SH-SY5Y (cell line): ENCODE measurements around the gene DENND5B.

Experiments used
- GATA2 ChIP-seq: IDR thresholded peaks from 2 replicates; pipeline ENCODE4 v1.6.1; 2011; ENCODE audit warnings: mild to moderate bottlenecking, low read depth, low read length
- GATA3 ChIP-seq: IDR thresholded peaks from 2 replicates; pipeline ENCODE4 v1.6.1; 2011; ENCODE audit warnings: low read depth, mild to moderate bottlenecking, low read length, moderate library complexity

DNA sequence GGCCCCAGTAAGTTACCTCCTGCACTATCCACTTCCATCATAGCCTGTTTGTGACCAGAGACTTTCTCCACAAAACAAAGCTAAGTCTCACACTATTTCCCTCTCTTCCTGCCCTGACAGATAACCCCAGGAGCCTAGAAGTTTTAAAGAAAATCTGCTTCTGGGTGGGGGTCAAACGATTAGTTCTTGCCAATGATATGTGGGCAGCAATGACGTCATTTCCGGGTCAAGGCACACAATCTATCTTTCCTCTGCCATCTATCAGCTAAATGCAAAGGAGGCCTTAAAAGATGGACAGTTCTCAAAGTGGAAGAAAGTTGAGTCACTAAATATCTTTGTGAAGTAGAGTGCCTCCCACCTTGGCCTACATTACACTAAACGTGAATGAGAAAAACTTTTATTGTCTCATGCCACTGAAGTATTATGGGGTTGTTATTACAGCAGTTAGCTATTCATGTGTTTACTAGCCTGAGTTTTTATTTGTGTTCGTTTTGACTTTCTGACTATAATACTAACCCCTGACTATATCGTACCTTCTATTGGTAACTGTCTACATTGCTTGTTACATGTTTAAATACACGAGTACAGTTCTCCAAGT, 86.2 kb downstream of the DENND5B start:
- TF ChIP-seq GATA2, result no peak
- TF ChIP-seq GATA3, result no peak
